DOHH2 (cell line): ENCODE data around the gene LOC128125822.

Experiments
- H3F3A ChIP-seq: fragments of 200-600 bp; sonication (generic), shearing (Covaris generic); 2 replicates; pipeline ENCODE4 v1.6.0; 2016; ENCODE audit warnings: antibody characterized with exemption, mild to moderate bottlenecking; ENCODE audit not compliant: control insufficient read depth, insufficient read depth
- H3K27ac ChIP-seq: fragments of 200-600 bp; sonication (generic); 2 replicates; pipeline ENCODE4 v1.5.1; 2014; ENCODE audit warnings: low read depth, mild to moderate bottlenecking, low read length, moderate library complexity
- H3K27me3 ChIP-seq: fragments of 200-600 bp; sonication (generic); 2 replicates; pipeline ENCODE4 v1.6.1; 2014; ENCODE audit warnings: mild to moderate bottlenecking, low read length, mixed read lengths; ENCODE audit not compliant: control insufficient read depth
- H3K36me3 ChIP-seq: fragments of 200-600 bp; sonication (generic); 2 replicates; pipeline ENCODE4 v1.6.1; 2014; ENCODE audit warnings: mild to moderate bottlenecking, low read length, moderate library complexity, mixed read lengths; ENCODE audit not compliant: control insufficient read depth
- H3K4me1 ChIP-seq: fragments of 200-600 bp; sonication (generic); 2 replicates; pipeline ENCODE4 v1.6.1; 2014; ENCODE audit warnings: mild to moderate bottlenecking, low read length, mixed read lengths; ENCODE audit not compliant: control insufficient read depth
- H3K4me2 ChIP-seq: fragments of 200-600 bp; sonication (generic); 2 replicates; pipeline ENCODE4 v1.6.0; 2014; ENCODE audit warnings: mild to moderate bottlenecking, low read length, moderate library complexity
- H3K4me3 ChIP-seq: fragments of 200-600 bp; sonication (generic); 2 replicates; pipeline ENCODE4 v1.5.1; 2014; ENCODE audit warnings: mild to moderate bottlenecking, low read length, mixed read lengths
- H3K79me2 ChIP-seq: fragments of 200-600 bp; sonication (generic); 2 replicates; pipeline ENCODE4 v1.6.1; 2014; ENCODE audit warnings: mild to moderate bottlenecking, low read length, mixed read lengths; ENCODE audit not compliant: control insufficient read depth
- H3K9me2 ChIP-seq: fragments of 200-600 bp; sonication (generic); replicated peaks from 2 replicates; pipeline ENCODE4 v1.6.1; 2014; ENCODE audit warnings: mild to moderate bottlenecking, low read length, mixed read lengths; ENCODE audit not compliant: control insufficient read depth
- H3K9me3 ChIP-seq: fragments of 200-600 bp; sonication (generic); 2 replicates; pipeline ENCODE4 v1.6.1; 2014; ENCODE audit warnings: antibody characterized with exemption, low read length, mixed read lengths; ENCODE audit not compliant: control insufficient read depth, insufficient read depth
- H4K20me1 ChIP-seq: fragments of 200-600 bp; sonication (generic); 2 replicates; pipeline ENCODE4 v1.6.0; 2014; ENCODE audit warnings: low read depth, mild to moderate bottlenecking, antibody characterized with exemption, low read length, moderate library complexity; ENCODE audit not compliant: control insufficient read depth, insufficient read depth
- EZH2phosphoT487 ChIP-seq: fragments of 200-600 bp; sonication (generic); IDR thresholded peaks from 2 replicates; pipeline ENCODE4 v1.6.1; 2017; ENCODE audit warnings: borderline replicate concordance, mild to moderate bottlenecking, antibody characterized with exemption, low read length, moderate library complexity, mixed read lengths
- TF ChIP-seq, protein P1 (sequence below): fragments of 200-600 bp; sonication (generic); IDR thresholded peaks from one replicate; pipeline ENCODE4 v1.5.1; 2014; ENCODE audit warnings: antibody characterized with exemption, mild to moderate bottlenecking, low read depth, low read length; ENCODE audit not compliant: poor library complexity, severe bottlenecking

LOC128125822 gene

DNA sequence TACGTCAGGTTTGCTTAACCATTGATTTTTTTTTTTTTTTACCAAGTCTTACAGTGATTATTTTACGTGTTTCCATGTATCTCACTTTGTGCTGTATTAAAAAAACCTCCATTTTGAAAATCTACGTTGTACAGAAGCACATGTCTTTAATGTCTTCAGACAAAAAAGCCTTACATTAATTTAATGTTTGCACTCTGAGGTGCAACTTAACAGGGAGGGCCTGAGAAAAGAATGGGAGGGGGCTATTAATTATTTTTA, 8.4 kb downstream of the LOC128125822 start:
- Histone ChIP-seq H3F3A (peaks cover 32% of the 10 kb centered on the region), H3K4me2 (no peak overlapping the region), H3K36me3 (peaks cover 70% of the 10 kb centered on the region), H4K20me1 (peaks cover 4% of the 10 kb centered on the region; the same call in 1 of the 2 replicates), H3K79me2 (peaks cover 21% of the 10 kb centered on the region), H3K9me2 (no peaks in the 10 kb centered on the region), H3K9me3 (no peaks in the 10 kb centered on the region), H3K4me1 (no peaks in the 10 kb centered on the region), H3K27me3 (no peaks in the 10 kb centered on the region), H3K4me3 (no peak overlapping the region), H3K27ac (no peak overlapping the region)
- TF ChIP-seq EZH2phosphoT487 = no peak
- TF ChIP-seq, protein P1, sequence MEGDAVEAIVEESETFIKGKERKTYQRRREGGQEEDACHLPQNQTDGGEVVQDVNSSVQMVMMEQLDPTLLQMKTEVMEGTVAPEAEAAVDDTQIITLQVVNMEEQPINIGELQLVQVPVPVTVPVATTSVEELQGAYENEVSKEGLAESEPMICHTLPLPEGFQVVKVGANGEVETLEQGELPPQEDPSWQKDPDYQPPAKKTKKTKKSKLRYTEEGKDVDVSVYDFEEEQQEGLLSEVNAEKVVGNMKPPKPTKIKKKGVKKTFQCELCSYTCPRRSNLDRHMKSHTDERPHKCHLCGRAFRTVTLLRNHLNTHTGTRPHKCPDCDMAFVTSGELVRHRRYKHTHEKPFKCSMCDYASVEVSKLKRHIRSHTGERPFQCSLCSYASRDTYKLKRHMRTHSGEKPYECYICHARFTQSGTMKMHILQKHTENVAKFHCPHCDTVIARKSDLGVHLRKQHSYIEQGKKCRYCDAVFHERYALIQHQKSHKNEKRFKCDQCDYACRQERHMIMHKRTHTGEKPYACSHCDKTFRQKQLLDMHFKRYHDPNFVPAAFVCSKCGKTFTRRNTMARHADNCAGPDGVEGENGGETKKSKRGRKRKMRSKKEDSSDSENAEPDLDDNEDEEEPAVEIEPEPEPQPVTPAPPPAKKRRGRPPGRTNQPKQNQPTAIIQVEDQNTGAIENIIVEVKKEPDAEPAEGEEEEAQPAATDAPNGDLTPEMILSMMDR = no peak

DNA sequence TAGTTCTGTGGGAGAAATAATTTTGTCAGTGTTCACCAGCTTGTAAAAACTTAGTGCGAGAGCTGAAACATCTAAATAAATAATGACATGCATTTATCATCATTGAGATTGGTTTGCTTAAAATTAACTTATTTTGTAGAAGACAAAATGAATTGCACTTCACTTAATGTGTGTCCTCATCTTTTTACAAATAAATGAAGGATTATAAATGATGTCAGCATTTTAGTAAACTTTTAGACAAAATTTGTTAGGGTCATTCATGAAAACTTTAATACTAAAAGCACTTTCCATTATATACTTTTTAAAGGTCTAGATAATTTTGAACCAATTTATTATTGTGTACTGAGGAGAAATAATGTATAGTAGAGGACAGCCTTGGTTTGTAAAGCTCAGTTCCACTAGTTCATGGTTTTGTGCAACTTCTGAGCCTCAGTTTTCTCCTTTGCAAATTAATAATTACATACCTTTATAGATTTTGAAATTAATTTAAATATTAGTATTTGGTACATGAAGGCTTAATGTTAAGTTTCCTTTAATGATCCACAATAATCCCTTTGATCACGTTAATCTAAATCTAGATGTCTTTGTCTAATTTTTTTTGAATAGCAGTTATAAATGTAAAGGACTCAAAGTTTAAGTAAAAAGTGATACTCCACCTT, 9.2 kb downstream of the LOC128125822 start:
- TF ChIP-seq, protein P1 = no peak
- no peak for TF ChIP-seq EZH2phosphoT487
- Histone ChIP-seq H3K4me1 (peaks cover 3% of the 10 kb centered on the region; the same call in 1 of the 2 replicates), H3K9me2 (no peaks in the 10 kb centered on the region), H4K20me1 (no peaks in the 10 kb centered on the region), H3K9me3 (no peaks in the 10 kb centered on the region), H3K4me2 (no peak overlapping the region), H3K36me3 (peaks cover 63% of the 10 kb centered on the region), H3K27me3 (no peaks in the 10 kb centered on the region), H3K79me2 (peaks cover 13% of the 10 kb centered on the region), H3F3A (peaks cover 35% of the 10 kb centered on the region), H3K27ac (no peak overlapping the region), H3K4me3 (no peak overlapping the region)

DNA sequence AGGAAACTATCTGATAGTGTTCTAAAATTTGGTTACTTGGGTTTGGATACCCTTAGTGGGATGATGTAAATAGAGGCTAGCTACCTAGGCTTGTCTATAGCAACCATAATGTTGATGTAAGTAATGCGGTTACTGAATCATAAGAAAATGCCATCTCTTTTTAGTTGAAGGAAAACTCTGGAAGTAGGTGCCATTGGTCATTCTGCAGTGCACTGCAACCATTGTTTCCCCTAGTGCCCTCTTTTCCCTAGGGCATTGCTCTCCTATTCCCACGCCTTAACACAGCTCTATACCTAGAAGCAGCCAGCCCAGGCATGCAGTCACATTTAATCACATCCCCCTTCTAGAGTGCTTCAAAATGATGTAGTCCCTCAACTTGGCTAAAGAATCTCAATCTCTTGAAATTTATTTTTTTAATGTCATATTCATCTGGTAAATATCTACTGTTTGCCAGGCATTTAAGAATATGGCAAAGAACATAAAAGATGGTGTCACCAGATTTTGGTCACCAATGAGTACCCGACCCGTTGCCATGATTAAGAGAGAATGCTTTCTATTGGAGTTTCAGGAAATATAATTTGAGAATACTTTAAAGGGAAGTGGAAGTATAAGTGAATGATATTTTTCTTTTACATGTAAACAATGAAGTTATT, 10.4 kb downstream of the LOC128125822 start:
- no peak overlapping the region for H3K4me3 ChIP-seq
- H3K4me1 ChIP-seq = peaks cover 6% of the 10 kb centered on the region
- TF ChIP-seq, protein P1 = no peak
- TF ChIP-seq EZH2phosphoT487 = no peak
- no peaks in the 10 kb centered on the region for H3K9me3 ChIP-seq
- no peak overlapping the region for H3K4me2 ChIP-seq
- no peaks in the 10 kb centered on the region for H3K9me2 ChIP-seq
- H3K36me3 ChIP-seq = peaks cover 52% of the 10 kb centered on the region
- peaks cover 35% of the 10 kb centered on the region for H3F3A ChIP-seq
- H3K79me2 ChIP-seq = peaks cover 2% of the 10 kb centered on the region; the same call in 1 of the 2 replicates
- H3K27me3 ChIP-seq = no peaks in the 10 kb centered on the region
- H3K27ac ChIP-seq = no peak overlapping the region
- no peaks in the 10 kb centered on the region for H4K20me1 ChIP-seq
